Muscle of arm (tissue), 12 donors: ENCODE results near the gene ATF6. TPM values are rescaled to one million over a fixed set of nuclear protein-coding genes. Genes with fewer than 3 reads are reported as not detected.
A peak's percentile ranks its signal among the peaks of the same experiment; 100 is the strongest.

Experiments used
- DNase-seq: peaks from one replicate; pipeline ENCODE4 v3.0.0-alpha.2; 2013
- polyA plus RNA-seq, 12 donors: library from polyadenylated mRNA; unstranded; fragments of 120-200 nt; gene quantifications; one replicate each; pipeline ENCODE4 v1.2.1, GENCODE V29; 2013; ENCODE audit not compliant: insufficient read length in 12 of 12

Gene ATF6
- polyA plus RNA-seq, 12 donors: 15.4 to 23.1 (median 19.7) TPM; not detected in 1

GRCh38 chr1:161958425-161958824 is 192.3 kb downstream of the ATF6 start:
- DNase-seq: no peak

- no peak for DNase-seq
Observed at GRCh38 chr1:161962091-161962887, 196.2 kb downstream of the ATF6 start.

GRCh38 chr1:161966067-161966466 is 199.9 kb downstream of the ATF6 start:
- DNase-seq: no peak

GRCh38 chr1:161970036-161970435 is 203.9 kb downstream of the ATF6 start:
- DNase-seq: no peak

GRCh38 chr1:161970633-161971032 is 204.5 kb downstream of the ATF6 start:
- DNase-seq: no peak

GRCh38 chr1:161972828-161973227 is 206.7 kb downstream of the ATF6 start:
- DNase-seq: no peak

GRCh38 chr1:161973924-161974845 is 208.1 kb downstream of the ATF6 start:
- peak; percentile 62 for DNase-seq

GRCh38 chr1:161978011-161978790 is 212.1 kb downstream of the ATF6 start:
- no peak for DNase-seq

- no peak for DNase-seq
Observed at GRCh38 chr1:161981126-161981525, 215.0 kb downstream of the ATF6 start.

- no peak for DNase-seq
Observed at GRCh38 chr1:161981735-161982506, 215.8 kb downstream of the ATF6 start.

- no peak for DNase-seq
Observed at GRCh38 chr1:161982507-161982895, 216.4 kb downstream of the ATF6 start.

- no peak for DNase-seq
Observed at GRCh38 chr1:161982917-161983316, 216.8 kb downstream of the ATF6 start.

- DNase-seq: no peak
Observed at GRCh38 chr1:161983725-161984124, 217.6 kb downstream of the ATF6 start.

GRCh38 chr1:161985301-161985822 is 219.2 kb downstream of the ATF6 start:
- no peak for DNase-seq

- DNase-seq: peak; percentile 63
Observed at GRCh38 chr1:161986328-161986727, 220.2 kb downstream of the ATF6 start.

- no peak for DNase-seq
Observed at GRCh38 chr1:161987303-161987702, 221.2 kb downstream of the ATF6 start.

- DNase-seq: no peak
Observed at GRCh38 chr1:161987872-161988271, 221.8 kb downstream of the ATF6 start.

- no peak for DNase-seq
Observed at GRCh38 chr1:161988413-161988812, 222.3 kb downstream of the ATF6 start.

GRCh38 chr1:161989108-161989507 is 223.0 kb downstream of the ATF6 start:
- DNase-seq: no peak

GRCh38 chr1:161989786-161990185 is 223.7 kb downstream of the ATF6 start:
- no peak for DNase-seq

- no peak for DNase-seq
Observed at GRCh38 chr1:161993576-161993975, 227.5 kb downstream of the ATF6 start.
